DND-41 (cell line): ENCODE data around the gene RCOR1.

Experiments
- ATAC-seq: fragments of 200-7000 bp; cut with Tn5 transposase; 3 replicates; pipeline ENCODE4 v1.9.1; 2021; ENCODE audit warnings: low read depth; ENCODE audit not compliant: insufficient read depth
- DNase-seq: peaks from one replicate; pipeline ENCODE4 v3.0.0-alpha.2; 2020
- H2AFZ ChIP-seq: 2 replicates; pipeline ENCODE4 v1.6.0; 2012; ENCODE audit warnings: low read depth, low read length
- H3K27ac ChIP-seq: 2 replicates; pipeline ENCODE4 v1.5.1; 2012; ENCODE audit warnings: low read length, inconsistent platforms
- H3K27me3 ChIP-seq: fragments of 200-600 bp; sonication (generic); 2 replicates; pipeline ENCODE4 v1.6.0; 2012; ENCODE audit warnings: low read length, mild to moderate bottlenecking, inconsistent platforms; ENCODE audit not compliant: insufficient read depth, poor library complexity
- H3K36me3 ChIP-seq: 2 replicates; pipeline ENCODE4 v1.5.1; 2012; ENCODE audit warnings: low read length, inconsistent platforms; ENCODE audit not compliant: insufficient read depth
- H3K4me1 ChIP-seq: 2 replicates; pipeline ENCODE4 v1.5.1; 2012; ENCODE audit warnings: mild to moderate bottlenecking, low read length; ENCODE audit not compliant: insufficient read depth
- H3K4me2 ChIP-seq: 2 replicates; pipeline ENCODE4 v1.6.0; 2012; ENCODE audit warnings: mild to moderate bottlenecking, moderate library complexity, low read length, inconsistent platforms; ENCODE audit not compliant: insufficient read depth
- H3K4me3 ChIP-seq, 2 experiments: fragments of 200-600 bp in 1 of 2; shearing (Covaris generic) in 1 of 2; 2 replicates each; pipeline ENCODE4 v1.5.1; 2012 to 2016; ENCODE audit warnings: inconsistent platforms in 2 of 2, low read length in 2 of 2, mild to moderate bottlenecking in 2 of 2, low read depth in 1 of 2, moderate library complexity in 1 of 2
- H3K79me2 ChIP-seq: 2 replicates; pipeline ENCODE4 v1.6.0; 2012; ENCODE audit warnings: low read length, inconsistent platforms; ENCODE audit not compliant: insufficient read depth
- H3K9ac ChIP-seq: 2 replicates; pipeline ENCODE4 v1.6.0; 2012; ENCODE audit warnings: low read depth, mild to moderate bottlenecking, inconsistent platforms, low read length, moderate library complexity
- H3K9me3 ChIP-seq: 2 replicates; pipeline ENCODE4 v1.5.1; 2012; ENCODE audit warnings: low read length, moderate library complexity, mild to moderate bottlenecking, inconsistent platforms; ENCODE audit not compliant: insufficient read depth, severe bottlenecking
- H4K20me1 ChIP-seq: 2 replicates; pipeline ENCODE4 v1.6.0; 2012; ENCODE audit warnings: low read length; ENCODE audit not compliant: insufficient read depth
- EZH2 ChIP-seq: IDR thresholded peaks from 3 replicates; pipeline ENCODE4 v1.6.1; 2012; ENCODE audit warnings: borderline replicate concordance, low read depth, mild to moderate bottlenecking, moderate library complexity, low read length, inconsistent platforms; ENCODE audit not compliant: severe bottlenecking
- TF ChIP-seq, protein P1 (sequence below): IDR thresholded peaks from 2 replicates; pipeline ENCODE4 v1.5.1; 2012; ENCODE audit warnings: borderline replicate concordance, low read length, moderate library complexity, mild to moderate bottlenecking; ENCODE audit not compliant: poor library complexity, severe bottlenecking; ENCODE audit errors: extremely low read depth

Gene RCOR1

DNA sequence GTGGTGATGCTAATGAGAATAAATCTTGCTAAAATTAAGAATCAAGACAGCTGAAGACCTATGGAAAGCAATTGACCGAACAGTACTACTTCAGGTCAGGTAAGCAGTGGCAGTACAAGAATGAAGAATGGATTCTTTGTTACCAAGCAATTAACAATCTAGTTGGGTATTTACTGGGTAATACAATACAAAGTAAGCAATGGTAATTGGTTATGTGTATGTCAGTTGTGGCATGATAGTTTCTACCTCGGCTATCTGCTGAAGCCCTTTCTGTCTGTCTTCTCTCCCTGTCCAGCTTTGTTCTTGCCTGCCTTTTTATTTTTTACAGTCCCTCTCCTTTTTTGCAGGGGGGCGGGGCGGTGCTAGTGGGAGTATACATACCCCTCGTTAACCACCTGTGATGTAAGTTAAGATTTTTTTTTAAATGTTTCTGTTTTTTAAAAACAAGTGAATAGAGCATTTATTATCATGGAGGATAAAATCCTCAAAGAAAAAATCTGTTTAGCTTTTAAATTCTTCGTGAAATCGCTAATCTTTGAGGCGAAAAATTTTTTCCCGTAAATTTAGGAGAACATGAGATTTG, 75.9 kb downstream of the RCOR1 start:
- H3K9ac ChIP-seq: no peak overlapping the region
- peaks cover 4% of the 10 kb centered on the region for H3K9me3 ChIP-seq
- peaks cover 5% of the 10 kb centered on the region; the same call in 1 of the 2 replicates for H3K36me3 ChIP-seq
- DNase-seq (no peak), ATAC-seq (no peak)
- no peak overlapping the region for H3K4me2 ChIP-seq
- H3K4me3 ChIP-seq: no peak overlapping the region
- H3K27ac ChIP-seq: no peak overlapping the region
- H2AFZ ChIP-seq: no peak overlapping the region
- TF ChIP-seq, protein P1, sequence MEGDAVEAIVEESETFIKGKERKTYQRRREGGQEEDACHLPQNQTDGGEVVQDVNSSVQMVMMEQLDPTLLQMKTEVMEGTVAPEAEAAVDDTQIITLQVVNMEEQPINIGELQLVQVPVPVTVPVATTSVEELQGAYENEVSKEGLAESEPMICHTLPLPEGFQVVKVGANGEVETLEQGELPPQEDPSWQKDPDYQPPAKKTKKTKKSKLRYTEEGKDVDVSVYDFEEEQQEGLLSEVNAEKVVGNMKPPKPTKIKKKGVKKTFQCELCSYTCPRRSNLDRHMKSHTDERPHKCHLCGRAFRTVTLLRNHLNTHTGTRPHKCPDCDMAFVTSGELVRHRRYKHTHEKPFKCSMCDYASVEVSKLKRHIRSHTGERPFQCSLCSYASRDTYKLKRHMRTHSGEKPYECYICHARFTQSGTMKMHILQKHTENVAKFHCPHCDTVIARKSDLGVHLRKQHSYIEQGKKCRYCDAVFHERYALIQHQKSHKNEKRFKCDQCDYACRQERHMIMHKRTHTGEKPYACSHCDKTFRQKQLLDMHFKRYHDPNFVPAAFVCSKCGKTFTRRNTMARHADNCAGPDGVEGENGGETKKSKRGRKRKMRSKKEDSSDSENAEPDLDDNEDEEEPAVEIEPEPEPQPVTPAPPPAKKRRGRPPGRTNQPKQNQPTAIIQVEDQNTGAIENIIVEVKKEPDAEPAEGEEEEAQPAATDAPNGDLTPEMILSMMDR: no peak
- no peak for TF ChIP-seq EZH2
- peaks cover 79% of the 10 kb centered on the region for H3K79me2 ChIP-seq
- H3K27me3 ChIP-seq: no peaks in the 10 kb centered on the region
- H4K20me1 ChIP-seq: peaks cover 17% of the 10 kb centered on the region; the same call in 1 of the 2 replicates
- no peaks in the 10 kb centered on the region for H3K4me1 ChIP-seq

DNA sequence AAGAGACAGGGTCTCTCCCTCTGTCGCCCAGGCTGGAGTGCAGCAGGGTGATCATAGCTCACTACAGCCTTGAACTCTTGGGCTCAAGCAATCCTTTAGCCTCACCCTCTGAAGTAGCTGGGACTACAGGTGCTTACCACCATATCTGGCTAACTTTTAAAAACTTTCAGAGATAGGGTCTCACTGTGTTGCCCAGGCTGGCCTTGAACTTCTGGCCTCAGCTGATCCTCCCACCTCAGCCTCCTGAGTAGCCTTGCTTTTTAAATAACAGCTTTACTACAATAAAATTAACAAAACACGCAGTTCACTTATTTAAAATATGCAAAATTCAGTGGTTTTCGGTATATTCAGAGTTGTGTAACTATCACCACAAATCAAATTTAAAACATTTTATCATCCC, 79.0 kb downstream of the RCOR1 start:
- TF ChIP-seq EZH2: no peak
- TF ChIP-seq, protein P1: no peak
- no peak for ATAC-seq
- peaks cover 10% of the 10 kb centered on the region; the same call in 1 of the 2 replicates for H3K36me3 ChIP-seq
- no peaks in the 10 kb centered on the region for H3K27me3 ChIP-seq
- H3K4me3 ChIP-seq: no peak overlapping the region
- DNase-seq: no peak
- no peak overlapping the region for H2AFZ ChIP-seq
- no peaks in the 10 kb centered on the region for H3K4me1 ChIP-seq
- no peak overlapping the region for H3K9ac ChIP-seq
- H4K20me1 ChIP-seq: peaks cover 8% of the 10 kb centered on the region; the same call in 1 of the 2 replicates
- no peak overlapping the region for H3K27ac ChIP-seq
- no peak overlapping the region for H3K4me2 ChIP-seq
- peaks cover 64% of the 10 kb centered on the region for H3K79me2 ChIP-seq
- peaks cover 8% of the 10 kb centered on the region for H3K9me3 ChIP-seq

DNA sequence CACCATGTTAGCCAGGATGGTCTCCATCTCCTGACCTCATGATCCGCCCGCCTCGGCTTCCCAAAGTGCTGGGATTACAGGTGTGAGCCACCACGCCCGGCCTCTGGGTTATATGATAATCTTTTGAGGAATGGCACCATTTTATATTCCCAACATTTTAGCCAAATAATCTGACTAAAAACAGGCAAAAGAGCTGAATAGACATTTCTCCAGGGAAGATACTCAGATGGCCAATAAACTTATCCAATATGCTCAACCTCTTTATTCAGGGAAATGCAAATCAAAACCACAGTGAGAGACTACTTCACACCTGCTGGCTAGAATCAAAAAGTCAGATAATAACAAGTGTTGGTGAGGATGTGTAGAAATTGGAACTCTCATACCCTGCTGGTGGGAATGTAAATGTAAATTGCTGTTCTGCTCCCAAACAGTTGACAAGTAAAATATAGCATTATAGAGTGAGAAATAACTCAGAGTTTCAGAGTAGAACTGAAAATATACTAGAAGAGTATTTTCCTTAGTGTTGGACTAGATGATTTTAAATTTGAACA, 80.0 kb downstream of the RCOR1 start:
- H3K9ac ChIP-seq: no peak overlapping the region
- DNase-seq (no peak), ATAC-seq (no peak)
- peaks cover 54% of the 10 kb centered on the region for H3K79me2 ChIP-seq
- no peaks in the 10 kb centered on the region for H3K4me1 ChIP-seq
- H4K20me1 ChIP-seq: peaks cover 4% of the 10 kb centered on the region; the same call in 1 of the 2 replicates
- H3K27me3 ChIP-seq: no peaks in the 10 kb centered on the region
- peaks cover 8% of the 10 kb centered on the region for H3K9me3 ChIP-seq
- H3K4me2 ChIP-seq: no peak overlapping the region
- H3K27ac ChIP-seq: no peak overlapping the region
- TF ChIP-seq, protein P1: no peak
- no peak for TF ChIP-seq EZH2
- peaks cover 10% of the 10 kb centered on the region; the same call in 1 of the 2 replicates for H3K36me3 ChIP-seq
- H3K4me3 ChIP-seq: no peak overlapping the region
- no peak overlapping the region for H2AFZ ChIP-seq
